HL-60 (cell line): ENCODE results near the gene CLIC4.
A peak's percentile ranks its signal among the peaks of the same experiment; 100 is the strongest.

Source experiments
- TF ChIP-seq, protein P1 (sequence below): IDR thresholded peaks from one replicate; pipeline ENCODE4 v1.5.1; 2011; ENCODE audit warnings: low read length, control low read depth, inconsistent platforms; ENCODE audit not compliant: insufficient read depth
- TF ChIP-seq, protein P2 (sequence below): IDR thresholded peaks from 2 replicates; pipeline ENCODE4 v1.6.1; 2012; ENCODE audit warnings: low read depth; ENCODE audit not compliant: insufficient replicate concordance

DNA sequence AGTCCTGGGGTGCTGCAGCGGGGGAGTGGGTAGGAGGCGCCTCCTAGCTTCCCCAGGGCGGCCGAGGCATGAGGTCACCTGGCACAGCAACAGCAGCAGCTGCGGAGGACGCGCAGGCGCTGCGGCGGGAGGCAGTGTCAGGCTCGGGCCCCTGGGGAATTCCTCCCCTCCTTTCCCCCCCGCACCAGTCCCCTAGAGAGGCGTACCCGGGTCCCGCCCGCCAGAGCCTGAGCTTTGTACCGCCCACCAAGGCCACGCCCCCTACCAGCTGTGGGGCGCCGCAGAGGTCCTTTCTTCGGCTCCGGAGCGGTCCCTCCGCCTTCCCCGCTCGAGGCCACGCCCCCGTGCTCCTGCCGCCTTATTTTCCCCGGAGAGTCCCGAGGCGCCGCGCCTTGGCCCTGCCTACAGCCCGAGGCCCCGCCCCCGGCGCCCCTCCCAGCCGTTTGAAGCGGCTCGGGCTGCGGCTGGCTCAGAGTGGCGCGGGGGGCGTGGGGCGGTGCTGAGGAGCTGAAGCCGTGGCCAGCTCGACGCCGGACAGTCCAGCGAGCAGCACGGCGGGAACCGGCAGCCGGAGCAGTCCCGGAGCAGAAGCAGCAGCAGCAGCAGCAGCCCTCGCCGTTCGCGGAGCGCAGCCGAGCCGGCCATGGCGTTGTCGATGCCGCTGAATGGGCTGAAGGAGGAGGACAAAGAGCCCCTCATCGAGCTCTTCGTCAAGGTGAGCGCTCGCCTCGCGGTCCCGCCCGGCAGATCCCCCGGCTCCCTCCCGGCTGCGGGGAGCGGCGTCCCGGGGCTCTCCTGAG is at the start of gene CLIC4:
- TF ChIP-seq, protein P1, sequence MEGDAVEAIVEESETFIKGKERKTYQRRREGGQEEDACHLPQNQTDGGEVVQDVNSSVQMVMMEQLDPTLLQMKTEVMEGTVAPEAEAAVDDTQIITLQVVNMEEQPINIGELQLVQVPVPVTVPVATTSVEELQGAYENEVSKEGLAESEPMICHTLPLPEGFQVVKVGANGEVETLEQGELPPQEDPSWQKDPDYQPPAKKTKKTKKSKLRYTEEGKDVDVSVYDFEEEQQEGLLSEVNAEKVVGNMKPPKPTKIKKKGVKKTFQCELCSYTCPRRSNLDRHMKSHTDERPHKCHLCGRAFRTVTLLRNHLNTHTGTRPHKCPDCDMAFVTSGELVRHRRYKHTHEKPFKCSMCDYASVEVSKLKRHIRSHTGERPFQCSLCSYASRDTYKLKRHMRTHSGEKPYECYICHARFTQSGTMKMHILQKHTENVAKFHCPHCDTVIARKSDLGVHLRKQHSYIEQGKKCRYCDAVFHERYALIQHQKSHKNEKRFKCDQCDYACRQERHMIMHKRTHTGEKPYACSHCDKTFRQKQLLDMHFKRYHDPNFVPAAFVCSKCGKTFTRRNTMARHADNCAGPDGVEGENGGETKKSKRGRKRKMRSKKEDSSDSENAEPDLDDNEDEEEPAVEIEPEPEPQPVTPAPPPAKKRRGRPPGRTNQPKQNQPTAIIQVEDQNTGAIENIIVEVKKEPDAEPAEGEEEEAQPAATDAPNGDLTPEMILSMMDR, result peak; percentile 5
- TF ChIP-seq, protein P2, sequence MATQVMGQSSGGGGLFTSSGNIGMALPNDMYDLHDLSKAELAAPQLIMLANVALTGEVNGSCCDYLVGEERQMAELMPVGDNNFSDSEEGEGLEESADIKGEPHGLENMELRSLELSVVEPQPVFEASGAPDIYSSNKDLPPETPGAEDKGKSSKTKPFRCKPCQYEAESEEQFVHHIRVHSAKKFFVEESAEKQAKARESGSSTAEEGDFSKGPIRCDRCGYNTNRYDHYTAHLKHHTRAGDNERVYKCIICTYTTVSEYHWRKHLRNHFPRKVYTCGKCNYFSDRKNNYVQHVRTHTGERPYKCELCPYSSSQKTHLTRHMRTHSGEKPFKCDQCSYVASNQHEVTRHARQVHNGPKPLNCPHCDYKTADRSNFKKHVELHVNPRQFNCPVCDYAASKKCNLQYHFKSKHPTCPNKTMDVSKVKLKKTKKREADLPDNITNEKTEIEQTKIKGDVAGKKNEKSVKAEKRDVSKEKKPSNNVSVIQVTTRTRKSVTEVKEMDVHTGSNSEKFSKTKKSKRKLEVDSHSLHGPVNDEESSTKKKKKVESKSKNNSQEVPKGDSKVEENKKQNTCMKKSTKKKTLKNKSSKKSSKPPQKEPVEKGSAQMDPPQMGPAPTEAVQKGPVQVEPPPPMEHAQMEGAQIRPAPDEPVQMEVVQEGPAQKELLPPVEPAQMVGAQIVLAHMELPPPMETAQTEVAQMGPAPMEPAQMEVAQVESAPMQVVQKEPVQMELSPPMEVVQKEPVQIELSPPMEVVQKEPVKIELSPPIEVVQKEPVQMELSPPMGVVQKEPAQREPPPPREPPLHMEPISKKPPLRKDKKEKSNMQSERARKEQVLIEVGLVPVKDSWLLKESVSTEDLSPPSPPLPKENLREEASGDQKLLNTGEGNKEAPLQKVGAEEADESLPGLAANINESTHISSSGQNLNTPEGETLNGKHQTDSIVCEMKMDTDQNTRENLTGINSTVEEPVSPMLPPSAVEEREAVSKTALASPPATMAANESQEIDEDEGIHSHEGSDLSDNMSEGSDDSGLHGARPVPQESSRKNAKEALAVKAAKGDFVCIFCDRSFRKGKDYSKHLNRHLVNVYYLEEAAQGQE, result no peak
